Mesothelial cell of epicardium (in vitro differentiated cells): Measurements from ENCODE around the gene NGRN. TPM values are rescaled to one million over a fixed set of nuclear protein-coding genes. Genes with fewer than 3 reads are reported as not detected.
"Not testable (repeated sequence)": the region's sequence is repeated elsewhere in the genome, so short reads cannot be mapped to it uniquely, and the experiment has no call there.

Source experiments
- DNase-seq, 2 experiments: peaks; one replicate each; pipeline ENCODE4 v3.0.0; 2021; ENCODE audit warnings: low spot score in 2 of 2; ENCODE audit not compliant: unreplicated experiment in 2 of 2
- H3K27ac Mint-ChIP-seq: 2 replicates; pipeline ENCODE4 v1.8.0; 2021; ENCODE audit warnings: mixed read lengths
- H3K27me3 Mint-ChIP-seq: 2 replicates; pipeline ENCODE4 v1.8.0; 2021; ENCODE audit warnings: low read depth, mixed read lengths
- H3K36me3 Mint-ChIP-seq: 2 replicates; pipeline ENCODE4 v1.8.0; 2021; ENCODE audit warnings: mixed read lengths
- H3K4me1 Mint-ChIP-seq: 2 replicates; pipeline ENCODE4 v1.8.0; 2021; ENCODE audit warnings: mixed read lengths
- H3K4me3 Mint-ChIP-seq: 2 replicates; pipeline ENCODE4 v1.8.0; 2021; ENCODE audit warnings: mild to moderate bottlenecking, moderate library complexity, mixed read lengths
- H3K9me3 Mint-ChIP-seq: 2 replicates; pipeline ENCODE4 v1.8.0; 2021; ENCODE audit warnings: mixed read lengths
- CTCF ChIP-seq: fragments of 200-600 bp; sonication (generic); IDR thresholded peaks from one replicate; pipeline ENCODE4 v1.5.0; 2021; ENCODE audit warnings: antibody characterized with exemption; ENCODE audit not compliant: unreplicated experiment
- total RNA-seq: library from RNA; stranded (reverse); gene quantifications from 3 replicates; pipeline ENCODE4 v1.2.1, GENCODE V29; 2021

NGRN gene
- total RNA-seq, 1 donor from 2014 or later = 93.4 TPM

GRCh38 chr15:90266061-90266431 lies 574 bp downstream of the NGRN start:
- TF ChIP-seq CTCF = no peak
- Mint-ChIP-seq H3K27me3 (no peaks in the 10 kb centered on the region), H3K36me3 (peaks cover 12% of the 10 kb centered on the region), H3K4me1 (peaks cover 43% of the 10 kb centered on the region), H3K4me3 (peak overlapping the region; percentile 96), H3K9me3 (no peaks in the 10 kb centered on the region), H3K27ac (peak overlapping the region; percentile 99)
- peak in 1 of 2 experiments; percentile 47 for DNase-seq

GRCh38 chr15:90266485-90266884 lies 1.0 kb downstream of the NGRN start:
- no peak for TF ChIP-seq CTCF
- Mint-ChIP-seq H3K4me1 (peaks cover 43% of the 10 kb centered on the region), H3K9me3 (no peaks in the 10 kb centered on the region), H3K36me3 (peaks cover 15% of the 10 kb centered on the region), H3K4me3 (peak overlapping the region; percentile 96), H3K27ac (peak overlapping the region; percentile 99), H3K27me3 (no peaks in the 10 kb centered on the region)
- no peak for DNase-seq

GRCh38 chr15:90268415-90268814 lies 2.9 kb downstream of the NGRN start:
- peaks cover 23% of the 10 kb centered on the region for H3K36me3 Mint-ChIP-seq

GRCh38 chr15:90270502-90271150 lies 5.2 kb downstream of the NGRN start:
- Mint-ChIP-seq H3K27ac (no peak overlapping the region), H3K9me3 (no peaks in the 10 kb centered on the region), H3K4me3 (no peak overlapping the region), H3K27me3 (no peaks in the 10 kb centered on the region), H3K4me1 (peaks cover 34% of the 10 kb centered on the region), H3K36me3 (peaks cover 31% of the 10 kb centered on the region)
- no peak for DNase-seq
- TF ChIP-seq CTCF = no peak

More at GRCh38 chr15:90268415-90268814, 2.9 kb downstream of the NGRN start:
- Mint-ChIP-seq H3K27me3 (no peaks in the 10 kb centered on the region), H3K27ac (peak overlapping the region; percentile 44), H3K4me1 (peaks cover 43% of the 10 kb centered on the region), H3K4me3 (peak overlapping the region; percentile 37), H3K9me3 (no peaks in the 10 kb centered on the region)
- DNase-seq = no peak
- TF ChIP-seq CTCF = no peak

GRCh38 chr15:90271459-90272166 lies 6.1 kb downstream of the NGRN start:
- Mint-ChIP-seq H3K4me3 (no peak overlapping the region), H3K27me3 (no peaks in the 10 kb centered on the region), H3K9me3 (no peaks in the 10 kb centered on the region), H3K36me3 (peaks cover 36% of the 10 kb centered on the region), H3K4me1 (peaks cover 27% of the 10 kb centered on the region), H3K27ac (no peak overlapping the region)
- no peak for DNase-seq
- TF ChIP-seq CTCF = no peak

- not testable (repeated sequence) for H3K4me3 Mint-ChIP-seq, H3K9me3 Mint-ChIP-seq, H3K27ac Mint-ChIP-seq, DNase-seq, H3K27me3 Mint-ChIP-seq, H3K4me1 Mint-ChIP-seq
- H3K36me3 Mint-ChIP-seq = peaks cover 13% of the 10 kb centered on the region
Measured at GRCh38 chr15:90278467-90278866, 13.0 kb downstream of the NGRN start.

- not testable (repeated sequence) for H3K27me3 Mint-ChIP-seq, H3K36me3 Mint-ChIP-seq, H3K27ac Mint-ChIP-seq, DNase-seq, H3K4me3 Mint-ChIP-seq, H3K9me3 Mint-ChIP-seq, H3K4me1 Mint-ChIP-seq
Measured at GRCh38 chr15:90280743-90281142, 15.3 kb downstream of the NGRN start.

GRCh38 chr15:90281637-90282036 lies 16.2 kb downstream of the NGRN start:
- H3K4me1 Mint-ChIP-seq, H3K27ac Mint-ChIP-seq, H3K36me3 Mint-ChIP-seq, H3K27me3 Mint-ChIP-seq, DNase-seq, H3K4me3 Mint-ChIP-seq, H3K9me3 Mint-ChIP-seq: not testable (repeated sequence)
